Tibial nerve (tissue), 4 donors: ENCODE results near the gene ANKFN1. TPM values are rescaled to one million over a fixed set of nuclear protein-coding genes. Genes with fewer than 3 reads are reported as not detected.

Experiments
- DNase-seq, 2 donors: peaks; one replicate each; pipeline ENCODE4 v3.0.0-alpha.2; 2019; ENCODE audit warnings: low spot score in 2 of 2
- H3K27ac ChIP-seq, 4 donors: fragments of 200-600 bp; sonication (generic) in 3 of 4; one replicate each; pipeline ENCODE4 v1.5.1; 2017 to 2019; ENCODE audit warnings: mild to moderate bottlenecking in 1 of 4
- H3K27me3 ChIP-seq, 2 donors: fragments of 200-600 bp; sonication (generic) in 1 of 2; one replicate each; pipeline versions ENCODE4 v1.5.1 to v1.6.0; 2017 to 2019
- H3K36me3 ChIP-seq, 3 donors: fragments of 200-600 bp; sonication (generic); one replicate each; pipeline ENCODE4 v1.5.1; 2018 to 2019
- H3K4me1 ChIP-seq, 4 donors: fragments of 200-600 bp; sonication (generic) in 3 of 4; one replicate each; pipeline ENCODE4 v1.5.1; 2017 to 2019
- H3K4me3 ChIP-seq, 4 donors: fragments of 200-600 bp; sonication (generic) in 3 of 4; one replicate each; pipeline ENCODE4 v1.5.1; 2017 to 2019; ENCODE audit warnings: mild to moderate bottlenecking in 1 of 4, moderate library complexity in 1 of 4
- H3K9me3 ChIP-seq, 4 donors: fragments of 200-600 bp; sonication (generic) in 3 of 4; one replicate each; pipeline ENCODE4 v1.5.1; 2017 to 2019
- EP300 ChIP-seq, 2 donors: sonication (generic); formaldehyde crosslinking; IDR thresholded peaks; one replicate each; pipeline ENCODE4 v1.6.1; 2017; ENCODE audit warnings: antibody characterized with exemption in 2 of 2, mild to moderate bottlenecking in 1 of 2
- POLR2A ChIP-seq, 2 donors: fragments of 450-650 bp; IDR thresholded peaks; one replicate each; pipeline ENCODE4 v1.6.1; 2017; ENCODE audit warnings: antibody characterized with exemption in 2 of 2, mild to moderate bottlenecking in 2 of 2, moderate library complexity in 2 of 2
- WGBS, 2 donors: methylation state at CpG; one replicate each; pipeline ENCODE4 v1.1.5; 2018; 5-methylcytosine and 5-hydroxymethylcytosine counted together
- total RNA-seq, 4 donors: library from RNA; depleted of rRNA; stranded (reverse); fragments of >200 nt; gene quantifications; one replicate each; pipeline ENCODE4 v1.1.0, GENCODE V29; 2016
- TF ChIP-seq, protein P1 (sequence below), 5 experiments: fragments of 200-600 bp in 3 of 5; fragments of 450-650 bp in 2 of 5; sonication (generic) in 3 of 5; IDR thresholded peaks; one replicate each; pipeline ENCODE4 v1.5.1; 2016 to 2019; ENCODE audit warnings: antibody characterized with exemption in 5 of 5, mild to moderate bottlenecking in 3 of 5, moderate library complexity in 2 of 5

Gene ANKFN1
- total RNA-seq, 4 donors from 2014 or later = 0.63 to 6.5 (median 2.1) TPM; not detected in 1

DNA sequence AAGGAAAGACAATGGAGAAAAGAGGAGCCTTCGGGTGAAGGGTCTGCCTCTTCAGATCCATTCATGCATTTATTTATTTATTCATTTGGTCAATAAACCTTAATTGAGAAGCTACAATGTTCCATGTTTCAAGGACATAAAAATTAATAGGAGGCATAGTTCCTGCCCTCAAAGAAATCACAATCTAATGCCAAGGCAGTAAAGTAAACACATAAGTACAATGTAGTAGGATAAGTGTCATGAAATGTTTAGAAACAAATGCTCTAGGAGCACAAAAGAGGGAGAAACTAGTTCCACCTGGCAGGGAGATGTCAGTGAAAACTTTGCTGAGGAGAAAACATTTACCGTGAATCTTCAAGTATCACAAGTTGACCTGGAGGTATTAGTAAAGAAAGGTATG, 336.7 kb downstream of the ANKFN1 start:
- 82 to 91% methylated on average over 2 of the region's 2 CpGs for WGBS, 2 donors
- H3K4me1 ChIP-seq = no peaks in the 10 kb centered on the region
- no peak overlapping the region for H3K4me3 ChIP-seq
- no peaks in the 10 kb centered on the region for H3K9me3 ChIP-seq
- no peak for DNase-seq
- TF ChIP-seq EP300 (IDR thresholded peaks at IDR 0.05) = no peak
- TF ChIP-seq, protein P1, sequence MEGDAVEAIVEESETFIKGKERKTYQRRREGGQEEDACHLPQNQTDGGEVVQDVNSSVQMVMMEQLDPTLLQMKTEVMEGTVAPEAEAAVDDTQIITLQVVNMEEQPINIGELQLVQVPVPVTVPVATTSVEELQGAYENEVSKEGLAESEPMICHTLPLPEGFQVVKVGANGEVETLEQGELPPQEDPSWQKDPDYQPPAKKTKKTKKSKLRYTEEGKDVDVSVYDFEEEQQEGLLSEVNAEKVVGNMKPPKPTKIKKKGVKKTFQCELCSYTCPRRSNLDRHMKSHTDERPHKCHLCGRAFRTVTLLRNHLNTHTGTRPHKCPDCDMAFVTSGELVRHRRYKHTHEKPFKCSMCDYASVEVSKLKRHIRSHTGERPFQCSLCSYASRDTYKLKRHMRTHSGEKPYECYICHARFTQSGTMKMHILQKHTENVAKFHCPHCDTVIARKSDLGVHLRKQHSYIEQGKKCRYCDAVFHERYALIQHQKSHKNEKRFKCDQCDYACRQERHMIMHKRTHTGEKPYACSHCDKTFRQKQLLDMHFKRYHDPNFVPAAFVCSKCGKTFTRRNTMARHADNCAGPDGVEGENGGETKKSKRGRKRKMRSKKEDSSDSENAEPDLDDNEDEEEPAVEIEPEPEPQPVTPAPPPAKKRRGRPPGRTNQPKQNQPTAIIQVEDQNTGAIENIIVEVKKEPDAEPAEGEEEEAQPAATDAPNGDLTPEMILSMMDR (IDR thresholded peaks at IDR 0.05) = no peak
- no peak for TF ChIP-seq POLR2A (IDR thresholded peaks at IDR 0.05)
- no peaks in the 10 kb centered on the region for H3K36me3 ChIP-seq
- H3K27me3 ChIP-seq = no peaks in the 10 kb centered on the region
- H3K27ac ChIP-seq = no peak overlapping the region

DNA sequence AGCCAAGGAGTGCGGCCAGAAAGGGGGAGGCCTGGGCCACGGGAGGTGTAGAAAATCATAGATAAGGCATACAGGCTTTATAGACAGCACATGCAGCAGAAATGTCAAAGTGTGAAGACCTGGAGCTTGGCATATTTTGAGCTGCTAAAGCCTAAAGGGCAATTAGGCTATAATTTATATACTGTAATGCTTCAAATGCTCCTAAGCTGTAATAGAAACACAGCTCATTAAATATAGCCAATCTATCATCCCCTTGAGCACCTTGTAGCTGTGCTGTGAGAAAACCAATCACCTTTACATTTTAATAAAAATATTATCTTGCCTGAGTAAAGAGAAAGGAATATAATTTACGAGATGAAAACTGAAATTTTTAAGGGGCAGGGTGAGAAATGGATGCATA, 342.3 kb downstream of the ANKFN1 start:
- no peak overlapping the region for H3K27ac ChIP-seq
- no peaks in the 10 kb centered on the region for H3K4me1 ChIP-seq
- no peaks in the 10 kb centered on the region for H3K9me3 ChIP-seq
- H3K4me3 ChIP-seq = no peak overlapping the region
- WGBS, 2 donors = 72 to 77% methylated on average over 3 of the region's 3 CpGs
- TF ChIP-seq, protein P1 (IDR thresholded peaks at IDR 0.05) = no peak
- TF ChIP-seq EP300 (IDR thresholded peaks at IDR 0.05) (no peak), POLR2A (IDR thresholded peaks at IDR 0.05) (no peak)
- DNase-seq = no peak
- H3K36me3 ChIP-seq = no peaks in the 10 kb centered on the region
- no peaks in the 10 kb centered on the region for H3K27me3 ChIP-seq

DNA sequence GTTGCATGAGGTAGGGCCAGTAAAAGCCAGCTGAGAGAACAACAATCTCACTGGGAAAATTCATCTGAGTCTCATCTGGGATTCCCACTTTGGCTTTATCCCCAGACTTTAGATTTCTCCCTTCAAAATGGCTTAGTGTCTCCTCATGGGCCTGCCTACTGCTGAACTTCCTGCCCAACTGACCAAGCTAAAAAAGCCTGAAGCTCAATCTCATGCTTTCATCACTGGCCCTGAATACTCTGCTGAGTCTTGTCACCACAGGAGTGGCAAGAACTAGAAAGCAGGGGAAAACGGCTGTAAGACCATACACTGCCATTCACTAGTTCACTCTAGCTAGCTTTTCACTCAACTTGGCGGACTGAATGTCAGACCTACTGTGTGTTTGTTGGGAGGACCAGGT, 343.9 kb downstream of the ANKFN1 start:
- TF ChIP-seq POLR2A (IDR thresholded peaks at IDR 0.05) (no peak), EP300 (IDR thresholded peaks at IDR 0.05) (no peak)
- Histone ChIP-seq H3K9me3 (no peaks in the 10 kb centered on the region), H3K36me3 (no peaks in the 10 kb centered on the region), H3K27me3 (no peaks in the 10 kb centered on the region), H3K4me1 (peaks cover 0 to 13% (median 0%) of the 10 kb centered on the region in 4 donors), H3K27ac (no peak overlapping the region), H3K4me3 (no peak overlapping the region)
- DNase-seq = no peak
- WGBS, 2 donors = 84 to 93% methylated on average over 2 of the region's 2 CpGs

DNA sequence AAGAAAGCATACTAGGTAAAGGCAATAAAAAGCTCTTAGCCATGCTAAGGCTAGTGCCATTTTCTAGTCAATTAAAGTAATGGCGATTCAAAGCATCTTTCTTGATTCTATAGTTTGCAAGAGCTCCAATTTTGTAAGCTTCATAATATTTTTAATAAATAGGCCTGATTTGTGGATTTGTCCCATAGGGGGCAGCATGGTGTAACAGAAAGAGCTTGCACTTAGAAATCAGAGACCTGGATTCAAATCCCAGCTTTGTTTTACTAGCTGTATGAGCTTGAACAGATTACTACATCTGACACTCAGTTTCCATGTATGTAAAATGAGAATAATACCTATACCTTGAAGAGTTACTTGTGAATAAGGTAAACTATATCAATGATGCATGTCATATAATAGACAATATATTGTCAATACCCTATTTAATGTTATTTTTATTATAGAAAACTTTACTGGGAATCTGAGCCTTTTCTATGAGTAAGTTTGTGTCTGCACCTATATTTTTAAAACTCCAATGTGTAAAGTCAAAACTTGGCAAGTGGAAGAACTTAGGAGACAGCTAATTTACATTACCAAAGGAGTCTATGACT, 346.6 kb downstream of the ANKFN1 start:
- peaks cover 0 to 26% (median 0%) of the 10 kb centered on the region in 4 donors for H3K4me1 ChIP-seq
- H3K36me3 ChIP-seq = no peaks in the 10 kb centered on the region
- no peak for TF ChIP-seq EP300 (IDR thresholded peaks at IDR 0.05)
- no peak for TF ChIP-seq POLR2A (IDR thresholded peaks at IDR 0.05)
- TF ChIP-seq, protein P1 (IDR thresholded peaks at IDR 0.05) = peak in 1 of 5 experiments; percentile 8
- H3K9me3 ChIP-seq = no peaks in the 10 kb centered on the region
- no peak overlapping the region for H3K27ac ChIP-seq
- 64 to 69% methylated on average over 1 of the region's 1 CpG for WGBS, 2 donors
- H3K27me3 ChIP-seq = no peaks in the 10 kb centered on the region
- peak; percentile 13 to 38 for DNase-seq
- H3K4me3 ChIP-seq = no peak overlapping the region

DNA sequence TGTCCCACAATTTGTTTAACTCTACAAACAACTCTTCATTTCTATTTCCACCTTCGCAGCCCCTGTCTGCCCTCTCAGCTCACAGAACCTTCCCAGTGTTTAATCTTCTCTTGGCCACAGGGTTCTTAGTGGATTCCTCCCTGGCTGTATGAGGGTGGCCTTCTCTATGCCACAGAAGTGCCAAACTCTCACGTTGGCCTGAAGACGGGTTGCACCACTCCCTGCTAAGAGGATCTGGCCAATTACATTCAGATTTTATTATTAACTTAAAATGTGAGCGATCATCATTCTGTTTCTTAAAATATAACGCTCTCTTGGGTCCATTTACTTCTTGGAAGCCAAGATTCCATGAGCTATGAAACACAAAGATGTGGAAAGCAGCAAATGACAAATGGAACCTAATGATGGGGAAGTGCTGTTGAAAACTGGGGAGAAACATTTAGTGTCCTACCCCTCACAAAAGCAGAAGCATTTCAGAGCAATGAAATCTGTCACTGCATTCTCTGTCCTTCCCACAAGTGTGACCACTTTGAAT, 348.9 kb downstream of the ANKFN1 start:
- WGBS, 2 donors = 59 to 60% methylated on average over 5 of the region's 5 CpGs
- Histone ChIP-seq H3K4me1 (peaks cover 0 to 26% (median 0%) of the 10 kb centered on the region in 4 donors), H3K4me3 (no peak overlapping the region), H3K36me3 (no peaks in the 10 kb centered on the region), H3K27ac (peak overlapping the region in 2 of 4 donors; percentile 32 to 48), H3K27me3 (no peaks in the 10 kb centered on the region), H3K9me3 (no peaks in the 10 kb centered on the region)
- peak in 1 of 2 donors; percentile 9 for DNase-seq
- no peak for TF ChIP-seq EP300 (IDR thresholded peaks at IDR 0.05)
- no peak for TF ChIP-seq POLR2A (IDR thresholded peaks at IDR 0.05)
- TF ChIP-seq, protein P1 (IDR thresholded peaks at IDR 0.05) = no peak
